HUES64 (cell line): ENCODE measurements around the gene UBL4A.
"Not testable (repeated sequence)": the region's sequence is repeated elsewhere in the genome, so short reads cannot be mapped to it uniquely, and the experiment has no call there.

Source experiments
- H3K27ac ChIP-seq: 2 replicates; pipeline ENCODE4 v1.7.0; 2013; ENCODE audit warnings: low read depth, low read length, inconsistent platforms
- H3K27me3 ChIP-seq: 2 replicates; pipeline ENCODE4 v1.6.1; 2013; ENCODE audit warnings: mild to moderate bottlenecking, low read length; ENCODE audit not compliant: insufficient read depth
- H3K36me3 ChIP-seq: 2 replicates; pipeline ENCODE4 v1.6.1; 2013; ENCODE audit warnings: mild to moderate bottlenecking, low read length; ENCODE audit not compliant: insufficient read depth
- H3K4me1 ChIP-seq: 2 replicates; pipeline ENCODE4 v1.6.1; 2013; ENCODE audit warnings: mild to moderate bottlenecking, low read length, moderate library complexity; ENCODE audit not compliant: insufficient read depth
- H3K4me3 ChIP-seq: 2 replicates; pipeline ENCODE4 v1.5.1; 2013; ENCODE audit warnings: mild to moderate bottlenecking, low read length, moderate library complexity
- H3K9ac ChIP-seq: 2 replicates; pipeline ENCODE4 v1.6.1; 2013; ENCODE audit warnings: mild to moderate bottlenecking, low read depth, low read length
- H3K9me3 ChIP-seq: 2 replicates; pipeline ENCODE4 v1.6.1; 2013; ENCODE audit warnings: low read depth, low read length; ENCODE audit not compliant: insufficient read depth
- WGBS: fragments of 150-250, 120-280 bp; methylation state at CpG from one replicate; pipeline ENCODE4 v1.1.7; 2013; ENCODE audit warnings: missing lambda C conversion rate; 5-methylcytosine and 5-hydroxymethylcytosine counted together

Gene UBL4A

DNA sequence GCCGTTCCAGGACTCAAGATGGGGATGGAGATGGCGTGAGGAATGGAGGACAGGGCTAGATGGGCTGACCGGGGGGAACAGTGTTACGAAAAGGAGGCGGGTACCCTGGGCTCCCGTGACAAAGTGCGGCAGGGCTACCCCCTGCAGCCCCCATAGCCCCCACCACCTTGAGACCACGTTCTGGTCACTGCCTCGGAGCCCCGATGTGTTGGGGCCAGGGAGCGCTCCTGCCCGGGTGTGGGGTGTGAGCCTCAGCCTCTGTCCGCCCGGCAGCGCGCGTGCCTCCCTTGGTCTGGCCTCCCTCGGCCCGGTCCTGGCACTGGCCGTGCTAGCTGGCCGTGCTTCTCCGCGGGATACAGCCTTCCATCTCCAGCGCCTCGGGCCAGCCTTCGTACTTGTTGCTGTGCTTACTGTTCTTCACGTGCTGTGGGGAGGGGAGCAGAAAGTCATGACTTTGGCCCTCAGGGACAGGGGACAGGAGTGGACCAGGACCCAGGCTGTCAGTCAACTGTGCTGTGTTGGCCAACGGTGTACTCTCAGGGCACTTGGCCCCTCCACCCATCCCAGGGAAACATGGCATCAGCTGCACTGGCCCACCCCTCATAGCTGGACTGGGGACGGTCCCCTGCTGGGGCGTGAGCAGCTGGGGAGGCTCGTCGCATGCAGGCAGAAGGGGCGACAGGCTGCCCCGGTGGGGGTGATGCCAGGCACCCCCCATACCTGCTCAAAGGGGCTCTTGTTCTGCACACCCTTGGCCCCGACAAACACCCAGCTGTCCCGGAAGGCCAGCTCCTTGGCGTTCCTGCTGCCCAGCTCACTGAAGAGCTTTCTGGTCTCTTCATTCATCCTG is 20.3 kb upstream of the UBL4A start:
- no peak overlapping the region for H3K27ac ChIP-seq
- no peak overlapping the region for H3K4me3 ChIP-seq
- WGBS = 95% methylated on average over 37 of the region's 37 CpGs
- no peak overlapping the region for H3K9ac ChIP-seq
- no peaks in the 10 kb centered on the region for H3K27me3 ChIP-seq
- H3K4me1 ChIP-seq = no peaks in the 10 kb centered on the region
- peaks cover 9% of the 10 kb centered on the region; the same call in 1 of the 2 replicates for H3K36me3 ChIP-seq
- no peaks in the 10 kb centered on the region for H3K9me3 ChIP-seq

GRCh38 chrX:154505734-154506133 is 19.3 kb upstream of the UBL4A start:
- Histone ChIP-seq H3K9ac (no peak overlapping the region), H3K9me3 (no peaks in the 10 kb centered on the region), H3K27ac (no peak overlapping the region), H3K36me3 (peaks cover 9% of the 10 kb centered on the region; the same call in 1 of the 2 replicates), H3K4me3 (no peak overlapping the region), H3K4me1 (no peaks in the 10 kb centered on the region), H3K27me3 (no peaks in the 10 kb centered on the region)
- 82% methylated on average over 12 of the region's 12 CpGs for WGBS

DNA sequence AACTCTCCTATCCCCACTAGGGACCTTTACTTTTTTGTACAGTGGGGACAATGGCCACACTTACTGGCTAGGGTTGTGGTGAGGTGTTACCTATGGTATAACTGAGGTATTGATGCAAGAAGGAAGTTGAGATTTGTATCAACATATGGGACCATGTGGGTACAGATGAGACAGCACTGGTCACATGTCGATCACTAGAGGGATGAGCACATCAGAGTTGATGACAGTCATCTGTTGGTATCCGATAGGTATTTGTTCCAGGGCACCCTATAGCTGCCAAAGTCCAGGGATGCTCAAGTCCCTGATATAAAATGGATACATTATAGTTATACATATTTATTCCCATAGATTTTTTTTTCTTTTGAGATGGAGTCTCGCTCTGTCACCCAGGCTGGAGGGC is 16.6 kb upstream of the UBL4A start:
- Histone ChIP-seq H3K4me3 (no peak overlapping the region), H3K9ac (no peak overlapping the region), H3K27ac (no peak overlapping the region), H3K36me3 (peaks cover 3% of the 10 kb centered on the region; the same call in 1 of the 2 replicates), H3K27me3 (no peaks in the 10 kb centered on the region), H3K4me1 (no peaks in the 10 kb centered on the region), H3K9me3 (no peaks in the 10 kb centered on the region)
- 94% methylated on average over 3 of the region's 3 CpGs for WGBS

DNA sequence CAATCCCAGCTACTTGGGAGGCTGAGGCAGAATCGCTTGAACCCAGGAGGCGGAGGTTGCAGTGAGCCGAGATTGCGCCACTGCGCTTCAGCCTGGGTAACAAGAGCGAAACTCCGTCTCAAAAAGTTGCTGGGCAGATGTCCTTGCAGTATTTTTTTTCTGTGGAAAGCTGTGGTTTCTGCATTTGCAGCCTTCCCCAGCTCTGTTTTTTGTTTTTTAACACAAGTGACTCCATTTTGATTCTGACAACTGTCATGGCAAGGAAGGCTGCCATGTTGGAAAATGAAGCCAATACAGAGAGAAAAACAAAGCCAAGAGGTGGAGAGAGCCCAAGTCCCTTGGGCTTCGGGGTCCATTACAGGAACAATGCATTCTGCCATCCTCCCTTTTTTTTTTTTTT is 15.7 kb upstream of the UBL4A start:
- no peak overlapping the region for H3K9ac ChIP-seq
- no peaks in the 10 kb centered on the region for H3K9me3 ChIP-seq
- peaks cover 3% of the 10 kb centered on the region; the same call in 1 of the 2 replicates for H3K36me3 ChIP-seq
- no peak overlapping the region for H3K27ac ChIP-seq
- 86% methylated on average over 7 of the region's 8 CpGs for WGBS
- no peaks in the 10 kb centered on the region for H3K4me1 ChIP-seq
- no peaks in the 10 kb centered on the region for H3K27me3 ChIP-seq
- no peak overlapping the region for H3K4me3 ChIP-seq

DNA sequence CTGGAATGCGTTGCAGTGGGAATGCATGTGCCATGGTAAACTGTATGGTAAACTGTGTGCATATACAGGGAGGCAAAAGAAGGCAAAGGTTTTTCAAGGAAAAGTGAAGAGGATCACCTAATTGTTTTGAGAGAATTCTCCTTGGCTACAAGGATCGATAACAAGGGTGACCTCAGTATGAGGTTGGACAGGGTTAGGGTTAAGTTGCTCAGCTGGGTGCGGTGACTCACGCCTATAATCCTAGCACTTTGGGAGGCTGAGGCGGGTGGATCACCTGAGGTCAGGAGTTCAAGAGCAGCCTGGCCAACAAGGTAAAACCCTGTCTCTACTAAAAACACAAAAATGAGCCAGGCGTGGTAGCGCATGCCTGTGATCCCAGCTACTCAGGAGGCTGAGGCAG is 15.0 kb upstream of the UBL4A start:
- H3K36me3 ChIP-seq, H3K4me1 ChIP-seq, H3K27ac ChIP-seq, H3K9ac ChIP-seq, H3K9me3 ChIP-seq, H3K27me3 ChIP-seq, H3K4me3 ChIP-seq: not testable (repeated sequence)
- 96% methylated on average over 7 of the region's 7 CpGs for WGBS

GRCh38 chrX:154496591-154497137 is 10.2 kb upstream of the UBL4A start:
- H3K27ac ChIP-seq, H3K9me3 ChIP-seq, H3K4me3 ChIP-seq, H3K9ac ChIP-seq, H3K36me3 ChIP-seq, H3K4me1 ChIP-seq, H3K27me3 ChIP-seq: not testable (repeated sequence)
- 90% methylated on average over 4 of the region's 4 CpGs for WGBS

- no peaks in the 10 kb centered on the region for H3K36me3 ChIP-seq
- H3K4me3 ChIP-seq = no peak overlapping the region
- 100% methylated on average over 3 of the region's 6 CpGs for WGBS
- H3K9ac ChIP-seq = no peak overlapping the region
- H3K4me1 ChIP-seq = no peaks in the 10 kb centered on the region
- no peaks in the 10 kb centered on the region for H3K9me3 ChIP-seq
- H3K27me3 ChIP-seq = no peaks in the 10 kb centered on the region
- no peak overlapping the region for H3K27ac ChIP-seq
Measured at GRCh38 chrX:154495472-154495922, 9.1 kb upstream of the UBL4A start.

- H3K27me3 ChIP-seq = no peaks in the 10 kb centered on the region
- H3K36me3 ChIP-seq = no peaks in the 10 kb centered on the region
- no peak overlapping the region for H3K27ac ChIP-seq
- no peaks in the 10 kb centered on the region for H3K4me1 ChIP-seq
- WGBS = 79% methylated on average over 3 of the region's 3 CpGs
- H3K4me3 ChIP-seq = no peak overlapping the region
- no peak overlapping the region for H3K9ac ChIP-seq
- no peaks in the 10 kb centered on the region for H3K9me3 ChIP-seq
Measured at GRCh38 chrX:154494715-154495114, 8.3 kb upstream of the UBL4A start.

DNA sequence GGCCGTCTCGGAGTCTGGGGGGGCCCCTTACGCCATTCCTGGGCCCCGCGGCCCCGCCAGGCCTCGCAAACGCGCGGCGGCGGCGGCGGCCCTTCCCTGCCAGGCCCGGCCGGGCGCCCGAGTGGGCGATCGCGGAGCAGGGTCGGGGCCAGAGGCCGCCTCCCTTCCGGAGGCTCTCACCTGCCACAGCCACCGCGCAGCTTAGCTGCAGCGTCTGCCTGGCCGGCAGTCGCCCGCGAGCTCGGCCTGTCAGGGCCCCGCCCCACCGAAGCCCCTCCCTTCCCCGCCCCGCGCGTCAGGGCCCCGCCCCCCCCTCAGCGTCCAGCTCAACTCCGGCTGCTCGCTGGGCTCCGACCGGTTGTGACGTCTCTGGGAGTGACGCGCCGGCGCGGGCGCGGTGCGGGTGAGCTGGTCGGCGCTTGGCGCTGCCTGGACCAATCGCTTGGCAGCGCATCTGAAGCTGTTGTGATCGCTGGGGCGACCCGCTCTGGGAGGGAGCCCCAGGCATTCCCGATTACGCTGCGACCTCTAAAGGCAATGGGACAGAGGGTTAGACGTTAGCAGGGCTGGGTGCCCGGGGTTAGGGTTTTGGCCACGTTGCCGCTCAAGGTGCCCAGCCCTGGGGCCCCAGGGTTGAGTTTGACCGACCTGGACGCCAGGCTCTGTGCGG is 4.1 kb upstream of the UBL4A start, which contains the start of gene SLC10A3:
SLC10A3 (minus strand) TSS at position 216 of the 670 bp plus-strand sequence. CDS start 1,689 bp downstream, outside the sequence.
- under 1% methylated on average over 65 of the region's 71 CpGs for WGBS
- peak within 1 kb of the TSS; percentile 64 for H3K4me3 ChIP-seq

DNA sequence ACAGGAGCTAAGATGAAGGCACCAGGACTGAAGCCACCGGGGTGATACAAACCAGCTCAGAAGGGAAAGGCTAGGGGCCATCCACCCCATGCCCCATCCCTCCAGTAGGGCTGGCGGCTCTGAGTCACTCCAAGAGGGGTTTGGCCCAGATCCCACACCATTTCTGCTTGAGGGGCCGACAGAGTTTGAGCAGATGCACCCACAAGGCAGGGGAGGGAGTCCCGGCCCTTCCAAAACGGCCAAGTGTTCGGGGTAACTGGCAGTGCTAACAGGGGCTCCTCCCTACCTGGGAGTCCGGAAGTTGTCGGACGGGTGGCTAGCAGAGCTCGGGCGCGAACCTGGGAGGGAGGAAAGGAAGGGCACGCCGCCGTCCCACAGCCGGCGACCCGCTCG is 3.6 kb upstream of the UBL4A start:
- Histone ChIP-seq H3K9ac (peak overlapping the region; percentile 30; the same call in 1 of the 2 replicates), H3K27ac (no peak overlapping the region), H3K4me1 (no peaks in the 10 kb centered on the region), H3K4me3 (peak overlapping the region; percentile 59), H3K27me3 (no peaks in the 10 kb centered on the region), H3K9me3 (no peaks in the 10 kb centered on the region), H3K36me3 (peaks cover 4% of the 10 kb centered on the region)
- WGBS = 8% methylated on average over 19 of the region's 19 CpGs

More for the DNA sequence above, 4.1 kb upstream of the UBL4A start, which contains the start of gene SLC10A3:
- no peaks in the 10 kb centered on the region for H3K27me3 ChIP-seq
- H3K9me3 ChIP-seq = no peaks in the 10 kb centered on the region
- H3K27ac ChIP-seq = peak within 1 kb of the TSS; percentile 95; the same call in 1 of the 2 replicates
- H3K36me3 ChIP-seq = no peaks in the 10 kb centered on the region
- H3K4me1 ChIP-seq = no peaks in the 10 kb centered on the region
- H3K9ac ChIP-seq = peak within 1 kb of the TSS; percentile 71

GRCh38 chrX:154489182-154489581 is 2.8 kb upstream of the UBL4A start:
- WGBS = 94% methylated on average over 4 of the region's 4 CpGs
- Histone ChIP-seq H3K9ac (no peak overlapping the region), H3K36me3 (peaks cover 12% of the 10 kb centered on the region), H3K27ac (no peak overlapping the region), H3K4me1 (no peaks in the 10 kb centered on the region), H3K4me3 (no peak overlapping the region), H3K27me3 (no peaks in the 10 kb centered on the region), H3K9me3 (no peaks in the 10 kb centered on the region)
